GM19099 (cell line): Measurements from ENCODE around the gene AKAP6.

Experiments
- POLR2A ChIP-seq: IDR thresholded peaks from 3 replicates; pipeline ENCODE4 v1.6.1; 2011; ENCODE audit warnings: low read depth; ENCODE audit not compliant: insufficient read length; ENCODE audit errors: extremely low read depth

AKAP6 gene

GRCh38 chr14:32350020-32350419 is 20.9 kb downstream of the AKAP6 start:
- TF ChIP-seq POLR2A, result no peak

GRCh38 chr14:32352631-32353030 is 23.5 kb downstream of the AKAP6 start:
- no peak for TF ChIP-seq POLR2A

- no peak for TF ChIP-seq POLR2A
Measured at GRCh38 chr14:32354716-32355115, 25.6 kb downstream of the AKAP6 start.

GRCh38 chr14:32358781-32359180 is 29.7 kb downstream of the AKAP6 start:
- no peak for TF ChIP-seq POLR2A

- TF ChIP-seq POLR2A, result no peak
Measured at GRCh38 chr14:32361674-32362073, 32.6 kb downstream of the AKAP6 start.

GRCh38 chr14:32363761-32364160 is 34.7 kb downstream of the AKAP6 start:
- TF ChIP-seq POLR2A, result no peak

- TF ChIP-seq POLR2A, result no peak
Measured at GRCh38 chr14:32364941-32365340, 35.8 kb downstream of the AKAP6 start.

GRCh38 chr14:32366256-32366879 is 37.3 kb downstream of the AKAP6 start:
- no peak for TF ChIP-seq POLR2A

GRCh38 chr14:32366986-32367385 is 37.9 kb downstream of the AKAP6 start:
- no peak for TF ChIP-seq POLR2A

GRCh38 chr14:32367516-32367915 is 38.4 kb downstream of the AKAP6 start:
- no peak for TF ChIP-seq POLR2A

- no peak for TF ChIP-seq POLR2A
Measured at GRCh38 chr14:32368107-32368506, 39.0 kb downstream of the AKAP6 start.

GRCh38 chr14:32370714-32371113 is 41.6 kb downstream of the AKAP6 start:
- TF ChIP-seq POLR2A, result no peak

GRCh38 chr14:32372154-32372553 is 43.1 kb downstream of the AKAP6 start:
- TF ChIP-seq POLR2A, result no peak

- no peak for TF ChIP-seq POLR2A
Measured at GRCh38 chr14:32374155-32374554, 45.1 kb downstream of the AKAP6 start.

GRCh38 chr14:32375663-32376062 is 46.6 kb downstream of the AKAP6 start:
- no peak for TF ChIP-seq POLR2A

- no peak for TF ChIP-seq POLR2A
Measured at GRCh38 chr14:32377046-32377646, 48.0 kb downstream of the AKAP6 start.

GRCh38 chr14:32378284-32378683 is 49.2 kb downstream of the AKAP6 start:
- TF ChIP-seq POLR2A, result no peak
